ENCODE measurements around the gene MAPKAP1.

- TF ChIP-seq POLR2A (IDR thresholded peaks at IDR 0.05): no peak
- TF ChIP-seq, protein P1, sequence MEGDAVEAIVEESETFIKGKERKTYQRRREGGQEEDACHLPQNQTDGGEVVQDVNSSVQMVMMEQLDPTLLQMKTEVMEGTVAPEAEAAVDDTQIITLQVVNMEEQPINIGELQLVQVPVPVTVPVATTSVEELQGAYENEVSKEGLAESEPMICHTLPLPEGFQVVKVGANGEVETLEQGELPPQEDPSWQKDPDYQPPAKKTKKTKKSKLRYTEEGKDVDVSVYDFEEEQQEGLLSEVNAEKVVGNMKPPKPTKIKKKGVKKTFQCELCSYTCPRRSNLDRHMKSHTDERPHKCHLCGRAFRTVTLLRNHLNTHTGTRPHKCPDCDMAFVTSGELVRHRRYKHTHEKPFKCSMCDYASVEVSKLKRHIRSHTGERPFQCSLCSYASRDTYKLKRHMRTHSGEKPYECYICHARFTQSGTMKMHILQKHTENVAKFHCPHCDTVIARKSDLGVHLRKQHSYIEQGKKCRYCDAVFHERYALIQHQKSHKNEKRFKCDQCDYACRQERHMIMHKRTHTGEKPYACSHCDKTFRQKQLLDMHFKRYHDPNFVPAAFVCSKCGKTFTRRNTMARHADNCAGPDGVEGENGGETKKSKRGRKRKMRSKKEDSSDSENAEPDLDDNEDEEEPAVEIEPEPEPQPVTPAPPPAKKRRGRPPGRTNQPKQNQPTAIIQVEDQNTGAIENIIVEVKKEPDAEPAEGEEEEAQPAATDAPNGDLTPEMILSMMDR (IDR thresholded peaks at IDR 0.05): no peak
These were observed 15.1 kb downstream of the MAPKAP1 start for GRCh38 chr9:125691869-125692268.

All from suprapubic skin (tissue), 3 donors.